GM12878 (cell line): ENCODE data around the gene POLR3F. TPM values are rescaled to one million over a fixed set of nuclear protein-coding genes. Genes with fewer than 3 reads are reported as not detected.
"Not testable (repeated sequence)": the region's sequence is repeated elsewhere in the genome, so short reads cannot be mapped to it uniquely, and the experiment has no call there.

Experiments used
- ATAC-seq: fragments of 200-7000 bp; cut with Tn5 transposase; 3 replicates; pipeline ENCODE4 v1.9.1; 2020; ENCODE audit warnings: mild to moderate bottlenecking, moderate library complexity
- BruUV-seq: library from RNA; stranded (reverse); fragments of 400-500 nt; replicated peaks from 2 replicates; lab custom pipeline; 2021; lab: Mats Ljungman, UMichigan
- CTCF ChIA-PET: fragments of 300-600 bp; sonication (Branson Sonifier 250); formaldehyde crosslinking; extraction: SDS; loops from one replicate; lab custom pipeline; 2021; ENCODE audit warnings: inconsistent platforms; lab: Yijun Ruan, JAX
- POLR2A ChIA-PET: fragments of 350-600 bp; formaldehyde crosslinking; extraction: SDS; loops from one replicate; lab custom pipeline; 2021; ENCODE audit warnings: inconsistent platforms; lab: Charles Lee
- RAD21 ChIA-PET: fragments of 300-600 bp; sonication (Branson Sonifier 250); formaldehyde crosslinking; loops from one replicate; lab custom pipeline; 2023; ENCODE audit warnings: antibody characterized with exemption; ENCODE audit not compliant: unreplicated experiment; lab: Charles Lee
- SMC1A ChIA-PET: fragments of 300-600 bp; sonication (Branson Sonifier 250); formaldehyde crosslinking; loops from one replicate; lab custom pipeline; 2023; ENCODE audit not compliant: unreplicated experiment, uncharacterized antibody; lab: Charles Lee
- DNase-seq: peaks from one replicate; pipeline ENCODE4 v3.0.0-alpha.2; 2011; ENCODE audit warnings: low read depth, low spot score
- FAIRE-seq: peaks from 3 replicates; lab custom pipeline; 2011; peaks lifted over from hg19 to GRCh38; lab: Jason Lieb, UNC
- H2AFZ ChIP-seq: 2 replicates; pipeline ENCODE4 v1.6.0; 2011; ENCODE audit warnings: low read depth, low read length, control low read depth; ENCODE audit not compliant: control insufficient read depth
- H3K27ac ChIP-seq: 2 replicates; pipeline ENCODE4 v1.5.1; 2011; ENCODE audit warnings: control low read depth; ENCODE audit not compliant: control insufficient read depth, insufficient read depth
- H3K27me3 ChIP-seq, 2 experiments: replicated peaks in 1 of 2; 2 replicates each; pipeline versions ENCODE4 v1.6.0 to v1.6.1; 2011; ENCODE audit warnings: low read length in 1 of 2; ENCODE audit not compliant: control insufficient read depth in 2 of 2, insufficient read depth in 2 of 2
- H3K36me3 ChIP-seq, 2 experiments: 2 replicates each; pipeline ENCODE4 v1.5.1; 2011; ENCODE audit warnings: low read length in 1 of 2; ENCODE audit not compliant: control insufficient read depth in 2 of 2, insufficient read depth in 2 of 2
- H3K4me1 ChIP-seq: 2 replicates; pipeline ENCODE4 v1.6.1; 2011; ENCODE audit warnings: mild to moderate bottlenecking, low read length, moderate library complexity, mixed read lengths; ENCODE audit not compliant: control insufficient read depth, insufficient read depth
- H3K4me2 ChIP-seq: 2 replicates; pipeline ENCODE4 v1.6.0; 2011; ENCODE audit warnings: control low read depth; ENCODE audit not compliant: control insufficient read depth, insufficient read depth
- H3K4me3 ChIP-seq: fragments of 200-600 bp; sonication (generic); 2 replicates; pipeline ENCODE4 v1.5.1; 2016
- H3K79me2 ChIP-seq: 2 replicates; pipeline ENCODE4 v1.6.0; 2011; ENCODE audit warnings: low read length; ENCODE audit not compliant: control insufficient read depth, insufficient read depth
- H3K9ac ChIP-seq: 2 replicates; pipeline ENCODE4 v1.8.0; 2011; ENCODE audit warnings: low read length, control low read depth, mixed read lengths; ENCODE audit not compliant: control insufficient read depth, insufficient read depth
- H3K9me3 ChIP-seq: replicated peaks from 3 replicates; pipeline ENCODE4 v1.5.1; 2011; ENCODE audit warnings: mild to moderate bottlenecking, low read length; ENCODE audit not compliant: control insufficient read depth, insufficient read depth
- H4K20me1 ChIP-seq: 2 replicates; pipeline ENCODE4 v1.6.0; 2011; ENCODE audit not compliant: control insufficient read depth, insufficient read depth
- CEBPB ChIP-seq, 2 experiments: fragments of 150-350 bp in 1 of 2; IDR thresholded peaks; 2 replicates each; pipeline ENCODE4 v1.6.1; 2012 to 2014; ENCODE audit warnings: low read depth in 2 of 2, low read length in 2 of 2, borderline replicate concordance in 1 of 2, inconsistent platforms in 1 of 2
- IKZF1 ChIP-seq: fragments of 450-650 bp; conservative IDR thresholded peaks from 2 replicates; pipeline ENCODE4 v1.6.1; 2017; ENCODE audit warnings: antibody characterized with exemption, mild to moderate bottlenecking
- RELA ChIP-seq: fragments of 450-650 bp; IDR thresholded peaks from 2 replicates; pipeline ENCODE4 v1.8.0; 2014; ENCODE audit warnings: borderline replicate concordance; ENCODE audit not compliant: partially characterized antibody
- SP1 ChIP-seq: IDR thresholded peaks from one replicate; pipeline ENCODE4 v1.6.1; 2011; ENCODE audit warnings: low read depth, low read length
- ZBTB4 ChIP-seq: fragments of 450-650 bp; formaldehyde crosslinking; IDR thresholded peaks from 2 replicates; pipeline ENCODE4 v1.4.0; 2022; ENCODE audit warnings: mild to moderate bottlenecking, moderate library complexity
- ZNF274 ChIP-seq: IDR thresholded peaks from one replicate; pipeline ENCODE4 v1.8.0; 2011; ENCODE audit not compliant: insufficient read length, insufficient read depth
- WGBS: methylation state at CpG from one replicate; pipeline ENCODE4 v1.1.6; 2016; ENCODE audit warnings: low lambda C conversion rate; ENCODE audit not compliant: insufficient replicate concordance, insufficient coverage; ENCODE audit errors: missing lambda C conversion rate; 5-methylcytosine and 5-hydroxymethylcytosine counted together
- in situ Hi-C: fragments of 300-500 bp; cut with MboI; formaldehyde crosslinking; loops from 9 replicates; pipeline ENCODE4 v1.14.3; 2018; ENCODE audit warnings: mixed read lengths
- intact Hi-C: fragments of 100-400 bp; cut with micrococcal nuclease; formaldehyde crosslinking; loops from one replicate; pipeline ENCODE4 v1.14.2; 2022; ENCODE audit not compliant: unreplicated experiment
- polyA plus RNA-seq, 11 experiments: library from polyadenylated mRNA; depleted of rRNA in 4 of 11; unstranded in 6 of 11; stranded (reverse) in 5 of 11; fragments of >200 nt; fragmentation: Nextera tagmentation in 4 of 11; fragmentation: Illumina TruSeq in 1 of 11; extraction: Ambion mirVana in 4 of 11; extraction: Trizol in 1 of 11; gene quantifications; 1 replicate in 1 of 11; 2 replicates in 10 of 11; pipeline versions ENCODE4 v1.2.1 to v1.2.3, GENCODE V29; 2011 to 2016; ENCODE audit warnings: inconsistent platforms in 2 of 11, missing spikeins in 2 of 11, low read depth in 1 of 11
- total RNA-seq, 4 experiments: library from RNA; depleted of rRNA in 3 of 4; stranded (reverse); fragments of >200 nt in 3 of 4; fragmentation: Illumina TruSeq in 1 of 4; extraction: Trizol in 1 of 4; gene quantifications; 2 replicates each; pipeline versions ENCODE4 v1.2.1 to v1.2.3, GENCODE V29; 2013 to 2021
- TF ChIP-seq, protein P1 (sequence below): fragments of 450-650 bp; IDR thresholded peaks from 2 replicates; pipeline ENCODE4 v1.6.1; 2017; ENCODE audit warnings: mild to moderate bottlenecking, low read depth, inconsistent platforms; ENCODE audit not compliant: poor library complexity, severe bottlenecking

The POLR3F gene
- total and polyA plus RNA-seq, 10 of the 15 experiments (the other 5 are each of a cell fraction or from before 2014, with no cell fraction given) = 8.7 to 18.1 (median 12.6) TPM

GRCh38 chr20:18526761-18527160 is 59.6 kb downstream of the POLR3F start:
- H3K4me1 ChIP-seq, ATAC-seq, FAIRE-seq, POLR2A ChIA-PET, H3K4me3 ChIP-seq, H3K79me2 ChIP-seq, H4K20me1 ChIP-seq, H3K27me3 ChIP-seq, intact Hi-C loops, in situ Hi-C loops, H2AFZ ChIP-seq, H3K27ac ChIP-seq, BruUV-seq, RAD21 ChIA-PET, H3K9ac ChIP-seq, DNase-seq, SMC1A ChIA-PET, H3K9me3 ChIP-seq, H3K4me2 ChIP-seq: not testable (repeated sequence)
- 85% methylated on average over 14 of the region's 14 CpGs for WGBS
- CTCF ChIA-PET = interaction anchor here (1.7 kb wide), 1 partner anchor 20 kb away, joined by 3 read pairs; no protein-coding TSS in a partner anchor
- peaks cover 20 to 36% of the 10 kb centered on the region in 2 experiments for H3K36me3 ChIP-seq

DNA sequence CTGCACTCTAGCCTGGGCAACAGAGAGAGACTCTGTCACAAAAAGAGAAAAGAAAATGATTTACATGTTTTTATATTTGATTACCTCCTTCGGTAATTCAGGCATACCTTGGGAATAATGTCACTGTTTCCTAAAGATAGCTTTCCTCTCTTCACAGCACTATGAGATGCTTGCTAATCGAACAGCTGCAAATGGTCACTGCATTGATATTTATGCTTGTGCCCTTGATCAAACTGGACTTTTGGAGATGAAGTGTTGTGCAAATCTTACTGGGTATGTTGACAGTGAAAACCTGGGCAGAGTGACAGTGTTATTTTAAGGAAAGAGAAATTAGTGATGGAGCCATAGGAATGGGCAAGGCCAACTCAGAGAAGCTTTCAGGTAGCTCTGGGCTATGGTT is 60.1 kb downstream of the POLR3F start:
- H3K4me3 ChIP-seq = no peak overlapping the region
- POLR2A ChIA-PET = interaction anchor here (0.6 kb wide), 1 partner anchor 43 kb away, joined by 5 read pairs; no protein-coding TSS in a partner anchor
- H3K27ac ChIP-seq = no peak overlapping the region
- CTCF ChIA-PET = interaction anchor here (1.7 kb wide), 1 partner anchor 21 kb away, joined by 3 read pairs; no protein-coding TSS in a partner anchor
- H2AFZ ChIP-seq = no peak overlapping the region
- H3K4me2 ChIP-seq = no peak overlapping the region
- SMC1A ChIA-PET = interaction anchor here (1.0 to 1.2 kb wide), 2 partner anchors 20 to 36 kb away, joined by 3 to 4 read pairs; no protein-coding TSS in a partner anchor
- peaks cover 20 to 36% of the 10 kb centered on the region in 2 experiments for H3K36me3 ChIP-seq
- no peaks in the 10 kb centered on the region for H3K27me3 ChIP-seq
- no peaks in the 10 kb centered on the region for H3K9me3 ChIP-seq
- no peak overlapping the region for H3K9ac ChIP-seq
- H3K4me1 ChIP-seq = no peaks in the 10 kb centered on the region
- no peak for DNase-seq
- H3K79me2 ChIP-seq = no peaks in the 10 kb centered on the region
- RAD21 ChIA-PET = no interaction called here
- intact Hi-C loops (no loop called here), in situ Hi-C loops (no loop called here)
- ATAC-seq = no peak
- no peak for FAIRE-seq
- WGBS = 100% methylated on average over 2 of the region's 2 CpGs
- no peaks in the 10 kb centered on the region for H4K20me1 ChIP-seq
- no TSS peak for BruUV-seq
- TF ChIP-seq ZNF274 = no peak
- no peak for TF ChIP-seq CEBPB (IDR thresholded peaks at IDR 0.05; ENCODE audit: borderline replicate concordance in 1 of 2, low read depth in 2 of 2, low read length in 2 of 2)
- no peak for TF ChIP-seq IKZF1
- TF ChIP-seq RELA = no peak
- no peak for TF ChIP-seq ZBTB4 (CRISPR knock-in tag)
- no peak for TF ChIP-seq SP1
- TF ChIP-seq, protein P1, sequence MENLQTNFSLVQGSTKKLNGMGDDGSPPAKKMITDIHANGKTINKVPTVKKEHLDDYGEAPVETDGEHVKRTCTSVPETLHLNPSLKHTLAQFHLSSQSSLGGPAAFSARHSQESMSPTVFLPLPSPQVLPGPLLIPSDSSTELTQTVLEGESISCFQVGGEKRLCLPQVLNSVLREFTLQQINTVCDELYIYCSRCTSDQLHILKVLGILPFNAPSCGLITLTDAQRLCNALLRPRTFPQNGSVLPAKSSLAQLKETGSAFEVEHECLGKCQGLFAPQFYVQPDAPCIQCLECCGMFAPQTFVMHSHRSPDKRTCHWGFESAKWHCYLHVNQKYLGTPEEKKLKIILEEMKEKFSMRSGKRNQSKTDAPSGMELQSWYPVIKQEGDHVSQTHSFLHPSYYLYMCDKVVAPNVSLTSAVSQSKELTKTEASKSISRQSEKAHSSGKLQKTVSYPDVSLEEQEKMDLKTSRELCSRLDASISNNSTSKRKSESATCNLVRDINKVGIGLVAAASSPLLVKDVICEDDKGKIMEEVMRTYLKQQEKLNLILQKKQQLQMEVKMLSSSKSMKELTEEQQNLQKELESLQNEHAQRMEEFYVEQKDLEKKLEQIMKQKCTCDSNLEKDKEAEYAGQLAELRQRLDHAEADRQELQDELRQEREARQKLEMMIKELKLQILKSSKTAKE = no peak
